Loucy (cell line): ENCODE data around the gene ODF4.

Source experiments
- EZH2phosphoT487 ChIP-seq: fragments of 200-600 bp; IDR thresholded peaks from 2 replicates; pipeline ENCODE4 v1.6.1; 2018; ENCODE audit warnings: antibody characterized with exemption, mild to moderate bottlenecking, moderate library complexity, borderline replicate concordance
- TF ChIP-seq, protein P1 (sequence below): fragments of 200-600 bp; sonication (generic); conservative IDR thresholded peaks from 2 replicates; pipeline ENCODE4 v1.5.1; 2014; ENCODE audit warnings: mild to moderate bottlenecking, antibody characterized with exemption, low read length

DNA sequence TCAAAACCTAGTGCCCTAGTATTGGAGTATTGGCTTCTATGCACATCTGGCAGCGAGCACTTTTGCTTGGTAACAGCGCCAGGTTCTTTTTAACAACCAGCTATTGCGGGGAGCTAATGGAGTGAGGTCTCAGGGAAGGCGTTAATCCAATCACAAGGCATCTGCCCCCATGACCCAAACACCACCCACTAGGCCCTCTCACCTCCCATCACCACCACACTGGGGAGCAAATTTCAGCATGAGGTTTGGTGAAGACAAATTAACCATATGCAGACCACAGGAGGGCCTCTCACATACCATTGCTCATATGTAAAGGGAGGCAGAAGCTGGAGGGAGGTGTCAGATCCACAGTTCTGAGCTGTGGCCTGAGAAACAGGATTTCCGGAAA, 893 bp upstream of the ODF4 start:
- TF ChIP-seq, protein P1, sequence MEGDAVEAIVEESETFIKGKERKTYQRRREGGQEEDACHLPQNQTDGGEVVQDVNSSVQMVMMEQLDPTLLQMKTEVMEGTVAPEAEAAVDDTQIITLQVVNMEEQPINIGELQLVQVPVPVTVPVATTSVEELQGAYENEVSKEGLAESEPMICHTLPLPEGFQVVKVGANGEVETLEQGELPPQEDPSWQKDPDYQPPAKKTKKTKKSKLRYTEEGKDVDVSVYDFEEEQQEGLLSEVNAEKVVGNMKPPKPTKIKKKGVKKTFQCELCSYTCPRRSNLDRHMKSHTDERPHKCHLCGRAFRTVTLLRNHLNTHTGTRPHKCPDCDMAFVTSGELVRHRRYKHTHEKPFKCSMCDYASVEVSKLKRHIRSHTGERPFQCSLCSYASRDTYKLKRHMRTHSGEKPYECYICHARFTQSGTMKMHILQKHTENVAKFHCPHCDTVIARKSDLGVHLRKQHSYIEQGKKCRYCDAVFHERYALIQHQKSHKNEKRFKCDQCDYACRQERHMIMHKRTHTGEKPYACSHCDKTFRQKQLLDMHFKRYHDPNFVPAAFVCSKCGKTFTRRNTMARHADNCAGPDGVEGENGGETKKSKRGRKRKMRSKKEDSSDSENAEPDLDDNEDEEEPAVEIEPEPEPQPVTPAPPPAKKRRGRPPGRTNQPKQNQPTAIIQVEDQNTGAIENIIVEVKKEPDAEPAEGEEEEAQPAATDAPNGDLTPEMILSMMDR: no peak
- no peak for TF ChIP-seq EZH2phosphoT487
